ENCODE results near the gene PER2.

Gene PER2

GRCh38 chr2:238271061-238271554, 17.3 kb downstream of the PER2 start:
- no peak overlapping the region for H3K4me3 ChIP-seq (ENCODE audit: low read length)
- no peaks in the 10 kb centered on the region for H3F3A ChIP-seq (ENCODE audit: control insufficient read depth, insufficient read depth)
- H3K27ac ChIP-seq (ENCODE audit: low read depth, low read length) = no peak overlapping the region
- TF ChIP-seq EZH2phosphoT487 (IDR thresholded peaks at IDR 0.05; ENCODE audit: borderline replicate concordance, low read length) (no peak), CTCF (IDR thresholded peaks at IDR 0.05; ENCODE audit: low read depth, low read length, poor library complexity, severe bottlenecking) (no peak)
- no peaks in the 10 kb centered on the region for H3K4me1 ChIP-seq (ENCODE audit: control insufficient read depth, low read length)
- H3K36me3 ChIP-seq (ENCODE audit: control insufficient read depth, low read length) = peaks cover 46% of the 10 kb centered on the region
- no peaks in the 10 kb centered on the region for H3K9me3 ChIP-seq (ENCODE audit: control insufficient read depth, insufficient read depth, low read length)
- no peak overlapping the region for H3K4me2 ChIP-seq (ENCODE audit: low read length)
- no peaks in the 10 kb centered on the region for H3K9me2 ChIP-seq (replicated peaks; ENCODE audit: control insufficient read depth, low read length)
- no peaks in the 10 kb centered on the region for H3K79me2 ChIP-seq (ENCODE audit: control insufficient read depth, low read length)
- H3K27me3 ChIP-seq (ENCODE audit: control insufficient read depth, low read length) = no peaks in the 10 kb centered on the region
- no peaks in the 10 kb centered on the region for H4K20me1 ChIP-seq (ENCODE audit: control insufficient read depth, insufficient read depth, low read depth, low read length)

- H3K36me3 ChIP-seq (ENCODE audit: control insufficient read depth, low read length) = peaks cover 44% of the 10 kb centered on the region
- H4K20me1 ChIP-seq (ENCODE audit: control insufficient read depth, insufficient read depth, low read depth, low read length) = no peaks in the 10 kb centered on the region
- TF ChIP-seq EZH2phosphoT487 (IDR thresholded peaks at IDR 0.05; ENCODE audit: borderline replicate concordance, low read length) (no peak), CTCF (IDR thresholded peaks at IDR 0.05; ENCODE audit: low read depth, low read length, poor library complexity, severe bottlenecking) (no peak)
Observed at GRCh38 chr2:238270606-238271005, 17.8 kb downstream of the PER2 start.

GRCh38 chr2:238269741-238270140, 18.7 kb downstream of the PER2 start:
- no peaks in the 10 kb centered on the region for H3K79me2 ChIP-seq (ENCODE audit: control insufficient read depth, low read length)
- peaks cover 39% of the 10 kb centered on the region for H3K36me3 ChIP-seq (ENCODE audit: control insufficient read depth, low read length)
- no peak overlapping the region for H3K4me3 ChIP-seq (ENCODE audit: low read length)
- H3K4me1 ChIP-seq (ENCODE audit: control insufficient read depth, low read length) = peaks cover 1% of the 10 kb centered on the region
- no peak overlapping the region for H3K4me2 ChIP-seq (ENCODE audit: low read length)
- no peaks in the 10 kb centered on the region for H3K27me3 ChIP-seq (ENCODE audit: control insufficient read depth, low read length)
- H4K20me1 ChIP-seq (ENCODE audit: control insufficient read depth, insufficient read depth, low read depth, low read length) = no peaks in the 10 kb centered on the region
- no peaks in the 10 kb centered on the region for H3F3A ChIP-seq (ENCODE audit: control insufficient read depth, insufficient read depth)
- TF ChIP-seq EZH2phosphoT487 (IDR thresholded peaks at IDR 0.05; ENCODE audit: borderline replicate concordance, low read length) = no peak
- TF ChIP-seq CTCF (IDR thresholded peaks at IDR 0.05; ENCODE audit: low read depth, low read length, poor library complexity, severe bottlenecking) = no peak
- H3K9me2 ChIP-seq (replicated peaks; ENCODE audit: control insufficient read depth, low read length) = no peaks in the 10 kb centered on the region
- H3K27ac ChIP-seq (ENCODE audit: low read depth, low read length) = no peak overlapping the region
- no peaks in the 10 kb centered on the region for H3K9me3 ChIP-seq (ENCODE audit: control insufficient read depth, insufficient read depth, low read length)

More at GRCh38 chr2:238270606-238271005, 17.8 kb downstream of the PER2 start:
- H3K4me1 ChIP-seq (ENCODE audit: control insufficient read depth, low read length) = no peaks in the 10 kb centered on the region
- H3K79me2 ChIP-seq (ENCODE audit: control insufficient read depth, low read length) = no peaks in the 10 kb centered on the region
- no peaks in the 10 kb centered on the region for H3K27me3 ChIP-seq (ENCODE audit: control insufficient read depth, low read length)
- H3F3A ChIP-seq (ENCODE audit: control insufficient read depth, insufficient read depth) = no peaks in the 10 kb centered on the region
- no peak overlapping the region for H3K4me2 ChIP-seq (ENCODE audit: low read length)
- H3K9me2 ChIP-seq (replicated peaks; ENCODE audit: control insufficient read depth, low read length) = no peaks in the 10 kb centered on the region
- no peak overlapping the region for H3K4me3 ChIP-seq (ENCODE audit: low read length)
- H3K9me3 ChIP-seq (ENCODE audit: control insufficient read depth, insufficient read depth, low read length) = no peaks in the 10 kb centered on the region
- no peak overlapping the region for H3K27ac ChIP-seq (ENCODE audit: low read depth, low read length)
